Measurements from ENCODE around the gene NCK2. TPM values are rescaled to one million over a fixed set of nuclear protein-coding genes. Genes with fewer than 3 reads are reported as not detected.

NCK2 gene
- total RNA-seq, 2 donors from 2014 or later, result 36.6 to 42.8 TPM

- 95 to 100% methylated on average over 1 to 4 of the region's 4 CpGs for WGBS, 2 donors
- no peak for ATAC-seq
- Histone ChIP-seq H3K4me1 (peaks cover 25% of the 10 kb centered on the region), H3K9me3 (no peaks in the 10 kb centered on the region), H3K27ac (no peak overlapping the region), H3K27me3 (no peaks in the 10 kb centered on the region), H3K4me3 (no peak overlapping the region), H3K36me3 (replicated peaks in 1 of 2; ENCODE audit: insufficient read depth in 1 of 2, low read depth in 2 of 2) (no peaks in the 10 kb centered on the region)
- no peak for TF ChIP-seq POLR2A (IDR thresholded peaks at IDR 0.05)
- DNase-seq, result no peak
- intact Hi-C loops (cut with DNase I), result no loop called here
Observed at GRCh38 chr2:105870062-105870461, 125.3 kb downstream of the NCK2 start.

DNA sequence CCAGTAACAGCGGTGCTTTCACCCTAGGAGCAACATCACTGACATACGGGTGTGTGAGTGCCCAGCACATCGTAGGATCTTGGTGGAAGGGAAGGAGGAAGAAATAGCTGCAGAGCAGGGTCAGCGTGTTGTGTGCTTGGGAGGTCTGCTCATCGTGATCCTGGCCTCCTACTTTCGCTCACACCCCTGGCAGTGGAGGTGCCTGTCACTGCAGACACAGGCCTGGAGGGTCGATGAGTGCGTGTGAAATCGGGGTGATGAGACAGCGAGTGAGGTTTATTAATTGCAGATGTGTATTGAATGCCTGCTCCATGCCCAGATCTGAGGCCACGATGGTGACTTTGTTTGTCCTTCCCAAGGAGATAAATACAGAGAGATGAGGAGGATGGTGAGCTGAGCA, 126.1 kb downstream of the NCK2 start:
- intact Hi-C loops (cut with DNase I), result no loop called here
- DNase-seq, result no peak
- Histone ChIP-seq H3K27me3 (no peaks in the 10 kb centered on the region), H3K4me3 (no peak overlapping the region), H3K4me1 (peaks cover 25% of the 10 kb centered on the region), H3K27ac (no peak overlapping the region), H3K36me3 (replicated peaks in 1 of 2; ENCODE audit: insufficient read depth in 1 of 2, low read depth in 2 of 2) (no peaks in the 10 kb centered on the region), H3K9me3 (no peaks in the 10 kb centered on the region)
- TF ChIP-seq, protein P1, sequence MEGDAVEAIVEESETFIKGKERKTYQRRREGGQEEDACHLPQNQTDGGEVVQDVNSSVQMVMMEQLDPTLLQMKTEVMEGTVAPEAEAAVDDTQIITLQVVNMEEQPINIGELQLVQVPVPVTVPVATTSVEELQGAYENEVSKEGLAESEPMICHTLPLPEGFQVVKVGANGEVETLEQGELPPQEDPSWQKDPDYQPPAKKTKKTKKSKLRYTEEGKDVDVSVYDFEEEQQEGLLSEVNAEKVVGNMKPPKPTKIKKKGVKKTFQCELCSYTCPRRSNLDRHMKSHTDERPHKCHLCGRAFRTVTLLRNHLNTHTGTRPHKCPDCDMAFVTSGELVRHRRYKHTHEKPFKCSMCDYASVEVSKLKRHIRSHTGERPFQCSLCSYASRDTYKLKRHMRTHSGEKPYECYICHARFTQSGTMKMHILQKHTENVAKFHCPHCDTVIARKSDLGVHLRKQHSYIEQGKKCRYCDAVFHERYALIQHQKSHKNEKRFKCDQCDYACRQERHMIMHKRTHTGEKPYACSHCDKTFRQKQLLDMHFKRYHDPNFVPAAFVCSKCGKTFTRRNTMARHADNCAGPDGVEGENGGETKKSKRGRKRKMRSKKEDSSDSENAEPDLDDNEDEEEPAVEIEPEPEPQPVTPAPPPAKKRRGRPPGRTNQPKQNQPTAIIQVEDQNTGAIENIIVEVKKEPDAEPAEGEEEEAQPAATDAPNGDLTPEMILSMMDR (IDR thresholded peaks at IDR 0.05), result no peak
- TF ChIP-seq POLR2A (IDR thresholded peaks at IDR 0.05), result no peak
- WGBS, 2 donors, result 91 to 94% methylated on average over 11 of the region's 11 CpGs
- no peak for ATAC-seq

GRCh38 chr2:105872142-105872728, 127.5 kb downstream of the NCK2 start:
- no peak for TF ChIP-seq POLR2A (IDR thresholded peaks at IDR 0.05)
- TF ChIP-seq, protein P1 (IDR thresholded peaks at IDR 0.05), result no peak
- 87 to 98% methylated on average over 14 of the region's 14 CpGs for WGBS, 2 donors

DNA sequence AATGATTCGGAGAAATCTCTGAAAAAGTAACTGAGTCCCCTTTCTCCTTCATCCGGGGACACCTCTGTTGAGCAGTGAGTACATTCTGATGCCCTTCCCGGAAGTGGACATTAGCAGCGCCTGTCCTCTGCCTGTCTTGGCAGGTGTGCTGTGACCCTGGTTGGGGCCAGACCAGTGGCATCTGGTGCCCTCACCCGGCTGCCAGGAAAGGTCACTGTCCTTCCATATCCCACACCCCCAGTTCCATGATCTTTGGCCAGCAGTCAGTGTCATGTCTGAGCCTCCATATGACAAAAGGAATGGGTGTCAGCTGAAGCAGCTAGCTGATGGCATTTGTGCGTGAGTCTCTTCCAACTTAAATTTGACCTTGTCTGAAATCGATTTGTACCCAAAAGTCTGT, 128.1 kb downstream of the NCK2 start:
- Histone ChIP-seq H3K4me1 (peaks cover 21% of the 10 kb centered on the region), H3K36me3 (replicated peaks in 1 of 2; ENCODE audit: insufficient read depth in 1 of 2, low read depth in 2 of 2) (no peaks in the 10 kb centered on the region), H3K4me3 (no peak overlapping the region), H3K27ac (no peak overlapping the region), H3K27me3 (no peaks in the 10 kb centered on the region), H3K9me3 (no peaks in the 10 kb centered on the region)
- WGBS, 2 donors, result 90 to 95% methylated on average over 5 to 7 of the region's 7 CpGs
- intact Hi-C loops (cut with DNase I), result no loop called here
- no peak for ATAC-seq
- TF ChIP-seq, protein P1 (IDR thresholded peaks at IDR 0.05), result no peak
- no peak for TF ChIP-seq POLR2A (IDR thresholded peaks at IDR 0.05)
- no peak for DNase-seq

More at GRCh38 chr2:105872142-105872728, 127.5 kb downstream of the NCK2 start:
- ATAC-seq (no peak), DNase-seq (no peak)
- intact Hi-C loops (cut with DNase I), result no loop called here
- H3K36me3 ChIP-seq (replicated peaks in 1 of 2; ENCODE audit: insufficient read depth in 1 of 2, low read depth in 2 of 2), result no peaks in the 10 kb centered on the region
- H3K4me3 ChIP-seq, result no peak overlapping the region
- no peak overlapping the region for H3K27ac ChIP-seq
- H3K27me3 ChIP-seq, result no peaks in the 10 kb centered on the region
- no peaks in the 10 kb centered on the region for H3K9me3 ChIP-seq
- peaks cover 21% of the 10 kb centered on the region for H3K4me1 ChIP-seq

DNA sequence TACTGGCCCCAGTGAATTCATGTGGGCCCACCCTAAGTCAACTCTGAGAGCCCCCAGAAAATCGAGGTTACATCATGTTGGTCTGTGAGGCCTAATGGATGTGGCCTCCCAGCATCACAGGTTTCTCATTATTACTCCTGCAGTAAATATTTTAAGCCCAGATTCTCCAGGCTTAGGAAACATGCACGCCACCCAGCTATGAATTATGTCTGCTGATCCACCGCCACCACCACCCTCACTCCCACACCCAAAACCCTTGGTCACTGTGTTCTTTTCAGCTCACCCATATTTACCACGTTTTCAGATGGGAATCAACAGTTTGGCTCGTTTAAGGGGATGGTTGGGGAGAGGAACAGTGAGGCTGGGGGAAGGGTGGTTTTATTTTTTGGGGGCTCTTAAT, 128.6 kb downstream of the NCK2 start:
- no peak overlapping the region for H3K4me3 ChIP-seq
- peaks cover 22% of the 10 kb centered on the region for H3K4me1 ChIP-seq
- DNase-seq, result no peak
- ATAC-seq, result no peak
- no peaks in the 10 kb centered on the region for H3K36me3 ChIP-seq (replicated peaks in 1 of 2; ENCODE audit: insufficient read depth in 1 of 2, low read depth in 2 of 2)
- intact Hi-C loops (cut with DNase I), result no loop called here
- TF ChIP-seq POLR2A (IDR thresholded peaks at IDR 0.05), result no peak
- TF ChIP-seq, protein P1 (IDR thresholded peaks at IDR 0.05), result no peak
- WGBS, 2 donors, result 75 to 76% methylated on average over 5 of the region's 5 CpGs
- H3K9me3 ChIP-seq, result no peaks in the 10 kb centered on the region
- peak overlapping the region in 2 of 4 donors; percentile 5 to 32 for H3K27ac ChIP-seq
- H3K27me3 ChIP-seq, result no peaks in the 10 kb centered on the region

Measured in body of pancreas (tissue), 4 donors.